H1 (cell line): Measurements from ENCODE around the gene TFPT.

ENCODE experiments used
- ATF3 ChIP-seq: IDR thresholded peaks from 2 replicates; pipeline ENCODE4 v1.6.1; 2011; ENCODE audit warnings: low read depth, mild to moderate bottlenecking, low read length; ENCODE audit not compliant: insufficient read depth
- CBX5 ChIP-seq: fragments of 300-800, 300-1000 bp; sonication (generic); IDR thresholded peaks from 2 replicates; pipeline ENCODE4 v1.7.1; 2016; ENCODE audit warnings: antibody characterized with exemption, low read length, low read depth
- CEBPB ChIP-seq: IDR thresholded peaks from 2 replicates; pipeline ENCODE4 v1.6.1; 2012; ENCODE audit warnings: low read depth, low read length
- CTCF ChIP-seq, 3 experiments: IDR thresholded peaks; 1 replicate in 2 of 3; 2 replicates in 1 of 3; pipeline versions ENCODE4 v1.5.1 to v1.6.1; 2011; ENCODE audit warnings: low read length in 3 of 3, mild to moderate bottlenecking in 3 of 3, inconsistent platforms in 2 of 3, low read depth in 1 of 3, moderate library complexity in 1 of 3; ENCODE audit not compliant: insufficient read depth in 1 of 3; ENCODE audit errors: control extremely low read depth in 1 of 3
- EGR1 ChIP-seq: IDR thresholded peaks from 2 replicates; pipeline ENCODE4 v1.6.1; 2011; ENCODE audit warnings: low read depth, low read length, borderline replicate concordance
- EP300 ChIP-seq, 2 experiments: IDR thresholded peaks; 1 replicate in 1 of 2; 2 replicates in 1 of 2; pipeline ENCODE4 v1.6.1; 2011 to 2012; ENCODE audit warnings: low read depth in 2 of 2, low read length in 2 of 2, mild to moderate bottlenecking in 2 of 2, borderline replicate concordance in 1 of 2, inconsistent platforms in 1 of 2, moderate library complexity in 1 of 2
- KDM1A ChIP-seq: fragments of 200-600, 300-600 bp; sonication (generic); IDR thresholded peaks from 2 replicates; pipeline ENCODE4 v1.7.1; 2016; ENCODE audit warnings: mild to moderate bottlenecking, low read length, borderline replicate concordance
- KDM5A ChIP-seq: fragments of 200-600 bp; IDR thresholded peaks from 2 replicates; pipeline ENCODE4 v1.7.1; 2012; ENCODE audit warnings: mild to moderate bottlenecking, low read length, inconsistent platforms, mixed read lengths
- PHF8 ChIP-seq: fragments of 200-600 bp; sonication (generic); conservative IDR thresholded peaks from 2 replicates; pipeline ENCODE4 v1.7.1; 2012; ENCODE audit warnings: low read depth, mild to moderate bottlenecking, inconsistent platforms, low read length, moderate library complexity
- POLR2AphosphoS5 ChIP-seq: IDR thresholded peaks from 2 replicates; pipeline ENCODE4 v1.6.1; 2011; ENCODE audit warnings: low read depth, low read length
- RNF2 ChIP-seq: fragments of 200-900, 300-1000 bp; sonication (generic); IDR thresholded peaks from 2 replicates; pipeline ENCODE4 v1.7.1; 2016; ENCODE audit warnings: borderline replicate concordance, low read depth, mild to moderate bottlenecking, antibody characterized with exemption, low read length; ENCODE audit not compliant: poor library complexity, severe bottlenecking; ENCODE audit errors: missing control alignments
- ZNF274 ChIP-seq: IDR thresholded peaks from 2 replicates; pipeline ENCODE4 v1.7.0; 2012; ENCODE audit warnings: low read length, borderline replicate concordance; ENCODE audit errors: extremely low read depth

- TF ChIP-seq CTCF (IDR thresholded peaks at IDR 0.05; ENCODE audit: control extremely low read depth in 1 of 3, insufficient read depth in 1 of 3, low read depth in 1 of 3, low read length in 3 of 3) (no peak), POLR2AphosphoS5 (no peak), CBX5 (no peak), EGR1 (no peak), KDM5A (no peak), RNF2 (no peak), ATF3 (no peak), KDM1A (no peak), EP300 (IDR thresholded peaks at IDR 0.05; ENCODE audit: borderline replicate concordance in 1 of 2, low read depth in 2 of 2, low read length in 2 of 2) (no peak), PHF8 (no peak), ZNF274 (no peak), CEBPB (no peak)
Observed at GRCh38 chr19:54123682-54124081, 8.2 kb upstream of the TFPT start.
